ENCODE data around the gene CREB5. TPM values are rescaled to one million over a fixed set of nuclear protein-coding genes. Genes with fewer than 3 reads are reported as not detected.

Gene CREB5
- total and polyA plus RNA-seq, 2 of the 13 experiments (the other 11 are each of a cell fraction or from before 2014, with no cell fraction given): 0.38 to 0.71 TPM

DNA sequence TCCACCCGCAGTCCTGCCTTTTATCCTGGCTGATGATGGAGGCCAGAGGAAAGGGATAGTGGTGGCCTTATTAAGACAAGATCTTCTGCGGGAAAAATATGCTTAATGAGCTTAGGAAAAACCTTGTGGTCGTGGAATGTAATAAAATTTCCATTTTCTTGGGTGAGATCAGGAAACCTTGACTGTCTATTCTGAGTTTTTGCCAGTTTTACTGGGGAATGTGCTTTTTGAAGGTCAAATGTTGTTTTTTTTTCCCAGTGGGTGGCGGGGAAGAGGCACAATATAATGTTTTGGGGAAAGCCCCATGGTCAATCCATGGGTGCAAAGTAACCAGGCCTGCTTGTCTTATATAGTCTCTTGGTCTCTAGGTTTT lies 118.5 kb downstream of the CREB5 start (continued):
- TF ChIP-seq PHF21A (CRISPR knock-in tag; IDR thresholded peaks at IDR 0.05) (no peak), ZNF451 (CRISPR knock-in tag; IDR thresholded peaks at IDR 0.05) (no peak), ARID2 (CRISPR knock-in tag; IDR thresholded peaks at IDR 0.05; ENCODE audit: borderline replicate concordance) (no peak), SKI (IDR thresholded peaks at IDR 0.05; ENCODE audit: partially characterized antibody) (no peak), GATAD2A (CRISPR knock-in tag; IDR thresholded peaks at IDR 0.05) (no peak), PHF8 (CRISPR knock-in tag; IDR thresholded peaks at IDR 0.05) (no peak), RNF2 (conservative IDR thresholded peaks at IDR 0.05; ENCODE audit: low read depth) (no peak), ZNF660 (CRISPR knock-in tag; IDR thresholded peaks at IDR 0.05; ENCODE audit: borderline replicate concordance, low read depth) (no peak), XBP1 (CRISPR knock-in tag; IDR thresholded peaks at IDR 0.05) (no peak), RBM22 (optimal IDR thresholded peaks at IDR 0.05; ENCODE audit: low read length) (no peak), IKZF4 (CRISPR knock-in tag; IDR thresholded peaks at IDR 0.05; ENCODE audit: borderline replicate concordance, low read depth, not compliant biosample characterization) (no peak)
- TF ChIP-seq, protein P1, sequence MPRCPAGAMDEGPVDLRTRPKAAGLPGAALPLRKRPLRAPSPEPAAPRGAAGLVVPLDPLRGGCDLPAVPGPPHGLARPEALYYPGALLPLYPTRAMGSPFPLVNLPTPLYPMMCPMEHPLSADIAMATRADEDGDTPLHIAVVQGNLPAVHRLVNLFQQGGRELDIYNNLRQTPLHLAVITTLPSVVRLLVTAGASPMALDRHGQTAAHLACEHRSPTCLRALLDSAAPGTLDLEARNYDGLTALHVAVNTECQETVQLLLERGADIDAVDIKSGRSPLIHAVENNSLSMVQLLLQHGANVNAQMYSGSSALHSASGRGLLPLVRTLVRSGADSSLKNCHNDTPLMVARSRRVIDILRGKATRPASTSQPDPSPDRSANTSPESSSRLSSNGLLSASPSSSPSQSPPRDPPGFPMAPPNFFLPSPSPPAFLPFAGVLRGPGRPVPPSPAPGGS (CRISPR knock-in tag; IDR thresholded peaks at IDR 0.05): no peak

DNA sequence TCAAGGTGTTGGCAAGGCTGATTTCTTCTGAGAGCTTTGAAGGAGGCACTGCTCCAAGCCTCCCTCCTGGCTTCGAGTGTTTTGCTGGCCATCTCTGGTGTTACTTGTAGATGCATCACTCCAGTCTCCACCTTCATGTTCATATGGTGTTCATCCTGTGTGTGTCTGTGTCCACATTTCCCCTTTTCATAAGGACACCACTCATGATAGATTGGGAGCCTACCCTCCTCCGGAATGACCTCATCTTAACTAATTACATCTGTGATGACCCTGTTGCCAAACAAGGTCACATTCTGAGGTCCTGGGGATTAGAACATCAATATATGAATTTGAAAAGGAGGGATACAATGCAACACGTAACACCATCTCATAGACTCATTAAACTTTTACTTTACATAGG lies 119.0 kb downstream of the CREB5 start:
- BruUV-seq (replicated peaks): no TSS peak
- CTCF ChIA-PET (ENCODE audit: low intra/inter-chr PET ratio, low total read pairs): no interaction called here
- Histone ChIP-seq H4K20me1 (ENCODE audit: insufficient read depth, low read length) (no peaks in the 10 kb centered on the region), H3K4me2 (ENCODE audit: low read depth, low read length) (no peak overlapping the region), H3K9ac (ENCODE audit: insufficient read depth, low read depth, low read length) (no peak overlapping the region), H3K79me2 (ENCODE audit: insufficient read depth, low read length) (no peaks in the 10 kb centered on the region), H3K27me3 (ENCODE audit: control insufficient read depth in 1 of 2, insufficient read depth in 2 of 2, low read length in 2 of 2) (no peaks in the 10 kb centered on the region), H3K36me3 (replicated peaks in 1 of 2; ENCODE audit: control insufficient read depth in 1 of 2, insufficient read depth in 2 of 2, low read length in 2 of 2) (no peaks in the 10 kb centered on the region), H2AFZ (ENCODE audit: low read length) (no peak overlapping the region), H3K9me3 (ENCODE audit: low read length) (no peaks in the 10 kb centered on the region), H3K27ac (ENCODE audit: extremely low read length, insufficient read depth, low read length) (no peak overlapping the region), H3K4me3 (replicated peaks in 1 of 3; ENCODE audit: insufficient read depth in 1 of 3, low read depth in 2 of 3, low read length in 3 of 3) (no peak overlapping the region), H3K4me1 (ENCODE audit: insufficient read depth, low read length) (no peaks in the 10 kb centered on the region)
- ATAC-seq (no peak), FAIRE-seq (no peak), DNase-seq (ENCODE audit: low spot score) (no peak)
- TF ChIP-seq, protein P2, sequence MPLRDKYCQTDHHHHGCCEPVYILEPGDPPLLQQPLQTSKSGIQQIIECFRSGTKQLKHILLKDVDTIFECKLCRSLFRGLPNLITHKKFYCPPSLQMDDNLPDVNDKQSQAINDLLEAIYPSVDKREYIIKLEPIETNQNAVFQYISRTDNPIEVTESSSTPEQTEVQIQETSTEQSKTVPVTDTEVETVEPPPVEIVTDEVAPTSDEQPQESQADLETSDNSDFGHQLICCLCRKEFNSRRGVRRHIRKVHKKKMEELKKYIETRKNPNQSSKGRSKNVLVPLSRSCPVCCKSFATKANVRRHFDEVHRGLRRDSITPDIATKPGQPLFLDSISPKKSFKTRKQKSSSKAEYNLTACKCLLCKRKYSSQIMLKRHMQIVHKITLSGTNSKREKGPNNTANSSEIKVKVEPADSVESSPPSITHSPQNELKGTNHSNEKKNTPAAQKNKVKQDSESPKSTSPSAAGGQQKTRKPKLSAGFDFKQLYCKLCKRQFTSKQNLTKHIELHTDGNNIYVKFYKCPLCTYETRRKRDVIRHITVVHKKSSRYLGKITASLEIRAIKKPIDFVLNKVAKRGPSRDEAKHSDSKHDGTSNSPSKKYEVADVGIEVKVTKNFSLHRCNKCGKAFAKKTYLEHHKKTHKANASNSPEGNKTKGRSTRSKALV (CRISPR knock-in tag; IDR thresholded peaks at IDR 0.05): no peak
- TF ChIP-seq TBX3 (IDR thresholded peaks at IDR 0.05; ENCODE audit: borderline replicate concordance) (no peak), ZNF468 (CRISPR knock-in tag; IDR thresholded peaks at IDR 0.05) (no peak), RFXANK (CRISPR knock-in tag; IDR thresholded peaks at IDR 0.05) (no peak), BORCS8-MEF2B (CRISPR knock-in tag; IDR thresholded peaks at IDR 0.05) (no peak), ZNF652 (CRISPR knock-in tag; IDR thresholded peaks at IDR 0.05; ENCODE audit: borderline replicate concordance, low read depth) (no peak), RELA (CRISPR knock-in tag; IDR thresholded peaks at IDR 0.05) (no peak)
- intact Hi-C loops (cut with micrococcal nuclease; ENCODE audit: unreplicated experiment) (no loop called here), in situ Hi-C loops (cut with HindIII; ENCODE audit: extremely low pct_ligation_motif_present, low pct_unique_long_range_greater_than_20kb) (no loop called here)
- POLR2A ChIA-PET: no interaction called here
- 33% methylated on average over 3 of the region's 3 CpGs for WGBS (ENCODE audit: low lambda C conversion rate)
